GM21529 (cell line): ENCODE results near the gene SPIRE2.
"Not testable (repeated sequence)": the region's sequence is repeated elsewhere in the genome, so short reads cannot be mapped to it uniquely, and the experiment has no call there.

ENCODE experiments used
- ATAC-seq: cut with Tn5 transposase; IDR thresholded peaks from one replicate; pipeline ENCODE4 v1.9.1; 2021; ENCODE audit not compliant: unreplicated experiment

The SPIRE2 gene, protein sequence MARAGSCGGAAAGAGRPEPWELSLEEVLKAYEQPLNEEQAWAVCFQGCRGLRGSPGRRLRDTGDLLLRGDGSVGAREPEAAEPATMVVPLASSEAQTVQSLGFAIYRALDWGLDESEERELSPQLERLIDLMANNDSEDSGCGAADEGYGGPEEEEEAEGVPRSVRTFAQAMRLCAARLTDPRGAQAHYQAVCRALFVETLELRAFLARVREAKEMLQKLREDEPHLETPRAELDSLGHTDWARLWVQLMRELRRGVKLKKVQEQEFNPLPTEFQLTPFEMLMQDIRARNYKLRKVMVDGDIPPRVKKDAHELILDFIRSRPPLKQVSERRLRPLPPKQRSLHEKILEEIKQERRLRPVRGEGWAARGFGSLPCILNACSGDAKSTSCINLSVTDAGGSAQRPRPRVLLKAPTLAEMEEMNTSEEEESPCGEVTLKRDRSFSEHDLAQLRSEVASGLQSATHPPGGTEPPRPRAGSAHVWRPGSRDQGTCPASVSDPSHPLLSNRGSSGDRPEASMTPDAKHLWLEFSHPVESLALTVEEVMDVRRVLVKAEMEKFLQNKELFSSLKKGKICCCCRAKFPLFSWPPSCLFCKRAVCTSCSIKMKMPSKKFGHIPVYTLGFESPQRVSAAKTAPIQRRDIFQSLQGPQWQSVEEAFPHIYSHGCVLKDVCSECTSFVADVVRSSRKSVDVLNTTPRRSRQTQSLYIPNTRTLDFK

DNA sequence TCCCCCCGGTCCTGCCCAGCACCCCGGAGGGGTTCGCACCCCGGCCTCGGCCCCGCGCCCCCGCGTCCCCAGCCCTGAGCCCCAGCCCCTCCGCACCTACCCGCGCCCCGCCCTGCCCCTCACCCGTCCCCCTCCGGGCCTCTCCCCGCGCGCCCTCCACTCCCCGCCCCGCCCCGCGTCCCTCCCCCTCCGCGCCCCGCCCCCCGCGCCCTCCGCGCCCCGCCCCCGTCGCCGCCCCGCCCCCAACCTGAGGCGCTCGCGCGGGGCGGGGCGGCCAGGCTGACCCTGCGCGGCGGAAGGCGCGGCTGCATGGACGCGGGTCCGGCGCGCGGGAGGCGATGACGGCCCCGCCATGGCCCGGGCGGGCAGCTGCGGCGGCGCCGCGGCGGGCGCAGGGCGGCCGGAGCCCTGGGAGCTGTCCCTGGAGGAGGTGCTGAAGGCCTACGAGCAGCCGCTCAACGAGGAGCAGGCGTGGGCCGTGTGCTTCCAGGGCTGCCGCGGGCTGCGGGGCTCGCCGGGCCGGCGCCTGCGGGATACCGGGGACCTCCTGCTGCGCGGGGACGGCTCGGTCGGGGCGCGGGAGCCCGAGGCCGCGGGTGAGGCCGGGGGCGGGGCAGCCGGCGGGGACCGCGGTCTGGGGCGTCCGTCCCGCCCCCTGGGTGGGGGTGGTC lies at the start of gene SPIRE2:
TSS of gene SPIRE2 (plus strand) at position 277 of the 671 bp plus-strand sequence. CDS start at position 353, 76 bp downstream.
- ATAC-seq, result no peak

DNA sequence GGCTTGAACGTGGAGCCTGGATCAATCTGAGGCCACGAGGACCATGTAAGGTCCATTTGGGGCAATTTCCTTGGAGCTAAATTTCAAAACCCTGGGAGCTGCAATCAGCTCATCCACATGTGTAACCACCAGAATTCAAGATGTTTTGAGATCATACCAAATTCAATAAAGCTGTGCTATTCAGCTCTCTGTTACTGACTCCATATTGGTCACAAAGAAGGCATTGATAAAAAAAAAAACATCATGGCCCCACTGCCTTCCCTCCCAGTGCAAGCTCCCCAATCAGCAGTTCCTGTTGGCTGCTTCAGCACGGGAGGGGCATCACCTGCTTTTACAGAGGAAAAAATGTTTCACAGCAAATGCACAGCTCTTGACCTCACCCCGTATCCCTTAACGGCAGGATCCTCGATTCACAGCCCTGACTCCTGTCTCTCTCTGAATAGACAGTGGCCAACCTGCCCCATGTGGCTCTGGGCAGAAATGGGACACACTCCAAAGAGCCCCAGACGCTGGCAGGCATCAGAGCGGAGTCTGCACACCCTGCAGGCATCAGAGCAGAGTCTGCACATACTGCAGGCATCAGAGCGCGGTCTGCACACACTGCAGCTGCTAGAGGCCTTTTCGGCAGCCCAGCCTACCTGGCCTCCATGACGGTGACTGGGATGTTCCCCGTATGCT lies 48.9 kb upstream of the SPIRE2 start:
- no peak for ATAC-seq

DNA sequence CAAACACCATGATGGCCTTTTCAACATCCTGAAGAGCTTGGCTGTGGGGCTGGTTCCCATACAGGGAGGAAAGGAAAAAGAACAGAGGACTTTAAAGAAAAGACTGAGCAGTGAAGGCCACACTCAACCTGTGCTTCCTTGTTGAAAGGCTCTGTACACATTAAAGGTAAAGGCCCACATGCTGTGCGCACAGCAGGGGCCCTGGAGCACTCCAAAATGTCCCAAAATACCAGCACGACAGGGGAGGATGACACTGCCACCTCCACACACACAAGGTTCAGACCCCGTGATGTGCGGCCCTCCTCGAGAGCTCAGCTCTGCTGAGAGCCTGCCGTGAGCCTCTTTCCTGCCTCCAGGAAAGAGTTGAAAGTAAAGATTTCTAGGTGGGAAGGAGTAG lies 48.4 kb upstream of the SPIRE2 start:
- ATAC-seq, result no peak

DNA sequence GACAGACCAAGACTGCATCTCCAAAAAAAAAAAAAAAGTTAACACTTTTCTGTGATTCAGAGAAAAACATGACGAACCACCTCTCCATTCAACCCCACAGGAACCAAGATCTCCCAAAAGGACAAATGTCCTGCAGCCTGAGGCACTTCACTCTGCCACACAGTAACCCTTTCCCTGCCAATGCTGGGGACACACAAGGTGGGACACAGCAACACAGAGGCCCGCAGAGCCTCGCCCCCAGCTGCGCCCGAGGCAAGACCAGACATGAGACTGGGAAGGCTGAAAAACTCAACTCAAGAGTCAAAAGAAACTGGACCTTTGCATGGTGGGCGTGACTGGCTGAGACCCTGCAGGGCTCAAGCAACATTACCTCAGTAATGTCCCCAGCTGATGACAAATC lies 45.8 kb upstream of the SPIRE2 start:
- no peak for ATAC-seq

DNA sequence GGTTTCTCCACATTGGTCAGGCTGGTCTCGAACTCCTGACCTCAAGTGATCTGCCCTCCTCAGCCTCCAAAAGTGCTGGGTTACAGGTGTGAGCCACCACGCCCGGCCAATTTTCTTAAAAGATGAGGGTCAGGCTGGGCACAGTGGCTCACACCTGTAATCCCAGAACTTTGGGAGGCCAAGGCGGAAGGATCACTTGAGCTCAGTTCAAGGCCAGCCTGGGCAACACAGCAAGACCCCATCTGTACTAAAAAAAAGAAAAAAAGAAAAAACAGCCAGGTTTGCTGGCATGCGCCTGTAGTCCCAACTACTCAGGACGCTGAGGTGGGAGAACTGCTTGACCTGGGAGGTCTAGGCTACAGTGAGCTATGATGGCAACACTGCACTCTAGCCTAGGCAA lies 44.3 kb upstream of the SPIRE2 start:
- not testable (repeated sequence) for ATAC-seq

DNA sequence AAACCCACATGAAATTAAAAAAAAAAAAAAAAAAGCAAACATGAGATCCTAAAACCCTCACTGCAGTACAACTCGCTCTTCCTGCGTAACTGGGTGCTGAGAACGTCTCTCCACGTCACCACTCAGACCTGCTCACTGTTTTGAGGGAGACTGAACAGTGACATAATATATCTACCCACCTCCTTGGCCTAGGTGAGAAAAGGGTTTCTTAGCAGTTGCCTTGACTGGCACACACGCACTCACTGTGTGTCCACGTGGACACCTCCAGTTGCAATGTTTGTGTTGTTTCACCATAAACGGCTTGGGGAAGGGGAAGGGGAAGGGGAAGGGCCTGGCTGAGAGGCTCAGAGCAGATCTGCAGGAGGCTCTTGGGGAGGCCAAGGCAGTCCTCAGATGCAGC lies 43.9 kb upstream of the SPIRE2 start:
- no peak for ATAC-seq

DNA sequence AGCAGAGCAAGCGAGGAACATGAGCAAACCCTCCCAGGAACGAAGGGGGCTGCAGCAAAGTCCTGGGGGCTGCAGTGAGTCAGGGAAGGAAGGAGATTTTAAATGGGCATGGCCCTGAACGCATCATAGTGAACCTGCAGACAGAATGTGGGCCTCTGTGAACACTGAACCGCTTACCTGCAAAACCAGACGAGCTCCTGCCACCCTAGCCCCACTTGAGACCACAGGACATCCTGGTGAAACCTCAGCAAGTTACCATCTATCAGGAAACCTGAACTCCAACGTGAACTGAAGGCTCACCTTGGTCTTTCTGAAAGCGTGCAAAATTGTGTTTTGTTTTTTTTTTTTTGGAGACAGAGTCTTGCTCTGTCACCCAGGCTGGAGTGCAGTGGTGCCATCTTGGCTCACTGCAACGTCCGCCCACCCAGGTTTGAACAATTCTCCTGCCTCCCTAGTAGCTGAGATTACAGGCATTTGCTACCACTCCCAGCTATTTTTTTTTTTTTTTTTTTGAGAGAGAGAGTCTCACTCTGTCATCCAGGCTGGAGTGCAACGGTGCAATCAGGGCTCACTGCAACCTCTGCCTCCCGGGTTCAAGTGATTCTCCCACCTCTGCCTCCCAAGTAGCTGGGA lies 42.6 kb upstream of the SPIRE2 start:
- no peak for ATAC-seq

DNA sequence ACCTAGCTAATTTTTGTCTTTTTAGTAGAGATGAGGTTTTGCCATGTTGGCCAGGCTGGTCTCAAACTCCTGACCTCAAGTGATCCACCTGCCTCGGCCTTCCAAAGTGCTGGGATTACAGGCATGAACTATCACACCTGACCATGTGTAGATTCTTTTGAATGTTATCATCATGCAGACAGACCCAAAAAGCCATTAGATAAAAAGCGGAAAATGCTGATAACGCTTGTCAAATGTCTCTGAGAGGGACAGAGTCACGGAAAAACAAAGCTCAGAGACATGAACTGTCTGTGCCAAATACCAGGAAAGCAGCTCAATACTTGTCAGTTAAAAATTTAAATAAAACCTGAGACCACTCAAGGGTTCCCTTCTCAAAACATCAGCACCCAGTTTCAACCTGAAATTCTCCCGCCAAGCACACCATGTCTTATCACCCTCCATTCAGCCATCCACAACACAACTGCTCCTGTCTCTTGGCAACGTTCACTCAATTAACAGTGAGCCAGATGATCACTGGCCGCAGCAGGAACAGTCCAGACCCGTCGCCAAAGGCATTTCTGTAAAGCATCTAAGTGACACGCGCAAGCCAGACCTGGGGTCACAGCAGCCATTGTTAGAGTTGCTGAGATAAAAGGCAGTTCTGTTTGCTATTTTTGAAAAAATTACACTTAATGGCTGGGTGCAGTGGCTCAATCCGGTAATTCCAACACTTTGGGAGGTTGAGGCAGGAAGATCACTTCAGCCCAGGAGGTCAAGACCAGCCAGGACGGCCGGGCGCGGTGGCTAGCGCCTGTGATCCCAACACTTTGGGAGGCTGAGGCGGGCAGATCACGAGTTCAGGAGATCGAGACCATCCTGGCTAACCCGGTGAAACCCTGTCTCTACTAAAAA lies 41.6 kb upstream of the SPIRE2 start:
- no peak for ATAC-seq

DNA sequence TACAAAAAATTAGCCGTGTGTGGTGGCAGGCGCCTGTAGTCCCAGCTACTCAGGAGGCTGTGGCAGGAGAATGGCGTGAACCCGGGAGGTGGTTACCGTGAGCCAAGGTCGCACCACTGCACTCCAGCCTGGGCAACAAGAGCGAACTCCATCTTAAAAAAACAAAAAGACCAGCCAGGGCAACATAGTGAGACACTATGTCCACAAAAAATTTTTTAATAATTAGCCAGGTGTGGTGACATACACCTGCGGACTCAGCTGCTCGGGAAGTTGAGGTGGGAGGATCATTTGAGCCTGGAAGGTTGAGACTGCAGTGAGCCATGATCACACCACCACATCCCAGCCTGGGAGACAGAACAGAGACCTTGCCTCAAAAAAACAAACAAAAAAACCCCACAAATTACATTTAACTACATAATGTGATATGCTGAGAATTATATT lies 40.9 kb upstream of the SPIRE2 start:
- ATAC-seq, result no peak

DNA sequence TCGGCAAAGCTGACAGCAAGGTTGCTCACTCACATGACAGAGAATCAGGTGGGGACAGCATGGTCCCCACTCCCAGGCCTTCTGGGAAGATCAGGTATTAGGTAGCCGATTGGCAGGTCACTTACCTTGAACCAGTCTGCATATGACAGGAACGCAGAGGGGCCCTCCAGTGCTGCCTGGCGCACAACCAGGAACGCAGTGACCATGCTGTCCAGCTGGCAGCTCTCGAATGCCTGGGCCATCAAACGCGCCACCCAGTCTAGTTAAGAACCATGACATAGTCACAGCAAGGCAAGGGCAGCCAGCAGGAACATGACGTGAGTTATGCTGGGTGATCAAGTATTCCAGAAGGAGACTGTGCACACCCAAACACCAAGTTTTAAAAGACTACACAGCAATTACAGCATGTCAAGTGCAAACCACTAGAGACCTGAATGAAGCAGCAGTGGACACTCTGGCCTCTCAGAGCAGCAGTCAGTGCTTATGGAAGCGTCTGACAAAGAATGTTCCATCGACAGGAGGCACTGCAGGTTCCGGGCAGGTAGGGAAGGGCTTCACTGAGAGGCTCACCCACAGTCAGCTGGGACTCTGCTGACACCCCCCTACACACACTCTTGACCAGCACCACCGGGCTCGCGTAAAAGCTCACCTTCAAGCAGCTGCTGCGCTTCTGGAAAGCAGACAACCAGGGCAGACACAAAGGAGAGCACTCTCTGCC lies 36.8 kb upstream of the SPIRE2 start:
- no peak for ATAC-seq

DNA sequence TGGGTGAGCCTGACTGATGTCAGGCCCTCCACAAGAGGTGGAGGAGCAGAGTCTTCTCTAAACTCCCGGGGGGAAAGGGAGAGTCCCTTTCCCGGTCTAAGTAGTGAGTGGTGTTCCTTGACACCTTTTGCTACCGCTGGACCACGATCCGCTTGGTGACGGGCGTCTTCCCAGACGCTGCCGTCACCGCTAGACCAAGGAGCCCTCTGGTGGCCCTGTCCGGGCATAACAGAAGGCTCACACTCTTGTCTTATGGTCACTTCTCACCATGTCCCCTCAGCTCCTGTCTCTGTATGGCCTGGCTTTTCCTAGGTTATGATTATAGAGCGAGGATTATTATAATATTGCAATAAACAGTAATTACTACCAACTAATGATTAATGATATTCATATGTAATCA lies 35.2 kb upstream of the SPIRE2 start:
- not testable (repeated sequence) for ATAC-seq

DNA sequence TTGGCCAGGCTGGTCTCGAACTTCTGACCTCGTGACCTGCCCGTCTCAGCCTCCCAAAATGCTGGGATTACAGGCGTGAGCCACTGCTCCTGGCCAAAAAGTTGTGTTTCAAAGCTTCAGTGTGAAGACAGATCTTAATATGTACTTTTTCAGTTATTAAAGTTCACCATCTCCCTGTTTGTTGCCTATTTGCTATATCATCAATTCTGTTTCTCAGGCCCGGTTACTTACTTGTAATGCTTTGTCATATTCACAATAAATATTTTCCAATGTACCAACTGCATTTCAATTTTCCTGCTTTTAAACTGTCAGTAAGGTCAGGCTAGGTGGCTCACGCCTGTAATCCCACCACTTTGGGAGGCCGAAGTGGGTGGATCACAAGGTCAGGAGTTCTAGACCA lies 34.3 kb upstream of the SPIRE2 start:
- no peak for ATAC-seq

DNA sequence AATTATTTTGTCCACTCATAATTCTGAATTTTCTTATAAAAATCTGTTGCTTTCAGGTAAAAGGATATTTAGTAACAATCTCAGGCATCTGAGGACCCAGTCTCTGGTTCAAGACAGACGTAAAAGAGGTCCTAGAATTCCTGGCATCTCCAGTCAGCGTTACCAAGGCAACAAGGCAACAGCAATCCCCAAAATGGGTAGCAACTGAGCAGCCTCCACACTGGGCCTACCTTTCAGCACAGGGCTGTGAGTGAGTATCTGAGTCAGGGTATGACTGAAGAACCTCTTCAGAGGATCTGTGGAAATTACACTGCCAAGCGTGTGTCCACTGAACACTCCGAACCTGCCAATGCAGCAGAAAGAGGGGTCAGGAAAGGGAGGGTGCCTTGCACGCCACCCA lies 32.6 kb upstream of the SPIRE2 start:
- no peak for ATAC-seq

DNA sequence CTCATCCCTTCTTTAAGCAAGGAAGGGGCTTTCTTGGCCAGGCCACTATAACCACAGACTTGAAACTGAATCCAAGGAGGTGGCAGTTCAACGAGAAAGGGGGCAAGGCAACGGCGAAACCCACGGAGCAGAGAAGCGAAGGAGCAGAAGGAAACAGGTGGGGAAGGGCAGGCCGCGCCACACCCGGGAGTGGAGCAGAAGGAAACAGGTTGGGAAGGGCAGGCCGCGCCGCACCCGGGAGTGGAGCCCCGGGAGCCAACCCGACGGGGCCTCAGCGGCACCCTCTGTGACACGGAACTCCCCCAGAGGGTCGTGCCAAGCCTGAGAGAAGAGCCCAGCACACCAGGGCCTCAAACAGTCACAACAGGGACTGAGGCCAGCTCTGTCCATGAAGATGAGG lies 32.2 kb upstream of the SPIRE2 start:
- ATAC-seq, result no peak

DNA sequence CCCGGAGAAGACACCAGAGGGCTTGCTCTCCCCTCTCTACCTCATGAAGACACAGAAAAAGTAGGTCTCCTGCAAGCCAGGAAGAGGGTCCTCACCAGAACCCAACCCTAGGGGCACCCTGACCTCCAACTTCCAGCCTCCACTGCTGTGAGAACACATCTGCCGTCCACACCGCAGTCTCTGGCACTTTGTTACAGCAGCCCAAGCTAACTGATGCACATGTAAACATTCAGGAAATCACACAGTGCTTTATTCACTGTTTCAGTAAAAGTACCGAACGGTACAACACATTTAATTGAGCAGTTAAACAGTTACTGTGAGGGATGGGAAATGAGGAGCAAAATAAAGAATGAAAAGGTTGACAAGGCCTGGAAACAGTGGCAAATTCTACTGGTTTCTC lies 30.1 kb upstream of the SPIRE2 start:
- no peak for ATAC-seq

DNA sequence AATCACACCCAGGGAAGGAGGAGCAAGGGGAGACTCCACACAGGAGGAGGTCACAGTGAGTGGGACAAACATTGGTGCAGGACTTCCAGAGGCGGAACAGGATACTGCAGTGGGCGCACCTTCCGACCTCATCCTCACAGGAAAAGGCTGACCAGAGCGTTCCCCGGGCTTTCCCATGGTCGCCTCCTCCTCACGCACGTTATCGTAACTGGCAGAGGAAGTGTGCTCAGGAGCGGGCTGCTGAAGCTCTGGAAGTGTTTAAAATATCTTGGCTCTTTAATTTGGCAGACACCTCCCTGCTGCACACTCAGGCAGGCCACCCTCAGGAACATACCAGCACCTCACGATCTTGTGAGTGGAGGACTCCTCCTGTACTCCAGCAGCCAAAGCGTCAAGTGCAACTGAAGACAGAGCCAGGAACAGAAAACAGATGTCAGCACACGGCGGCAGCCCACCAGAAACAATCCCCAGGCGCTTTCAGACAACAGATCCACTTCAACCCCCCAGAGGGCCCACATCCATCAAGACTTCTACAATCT lies 29.4 kb upstream of the SPIRE2 start:
- ATAC-seq, result no peak

DNA sequence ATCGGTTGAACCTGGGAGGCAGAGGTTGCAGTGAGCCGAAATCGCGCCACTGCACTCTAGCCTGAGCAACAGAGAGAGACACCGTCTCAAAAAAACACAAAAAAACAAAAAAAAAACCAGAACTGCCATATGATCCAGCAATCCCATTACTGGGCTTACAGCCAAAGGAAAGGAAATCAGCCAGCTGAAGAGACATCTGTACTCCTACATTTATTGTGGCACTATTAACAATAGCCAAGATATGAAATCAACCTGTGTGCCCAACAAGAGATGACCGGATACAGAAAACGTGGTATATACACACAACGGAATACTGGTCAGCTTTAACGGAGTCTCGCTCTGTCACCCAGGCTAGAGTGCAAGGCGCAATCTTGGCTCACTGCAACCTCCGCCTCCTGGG lies 26.5 kb upstream of the SPIRE2 start:
- no peak for ATAC-seq

DNA sequence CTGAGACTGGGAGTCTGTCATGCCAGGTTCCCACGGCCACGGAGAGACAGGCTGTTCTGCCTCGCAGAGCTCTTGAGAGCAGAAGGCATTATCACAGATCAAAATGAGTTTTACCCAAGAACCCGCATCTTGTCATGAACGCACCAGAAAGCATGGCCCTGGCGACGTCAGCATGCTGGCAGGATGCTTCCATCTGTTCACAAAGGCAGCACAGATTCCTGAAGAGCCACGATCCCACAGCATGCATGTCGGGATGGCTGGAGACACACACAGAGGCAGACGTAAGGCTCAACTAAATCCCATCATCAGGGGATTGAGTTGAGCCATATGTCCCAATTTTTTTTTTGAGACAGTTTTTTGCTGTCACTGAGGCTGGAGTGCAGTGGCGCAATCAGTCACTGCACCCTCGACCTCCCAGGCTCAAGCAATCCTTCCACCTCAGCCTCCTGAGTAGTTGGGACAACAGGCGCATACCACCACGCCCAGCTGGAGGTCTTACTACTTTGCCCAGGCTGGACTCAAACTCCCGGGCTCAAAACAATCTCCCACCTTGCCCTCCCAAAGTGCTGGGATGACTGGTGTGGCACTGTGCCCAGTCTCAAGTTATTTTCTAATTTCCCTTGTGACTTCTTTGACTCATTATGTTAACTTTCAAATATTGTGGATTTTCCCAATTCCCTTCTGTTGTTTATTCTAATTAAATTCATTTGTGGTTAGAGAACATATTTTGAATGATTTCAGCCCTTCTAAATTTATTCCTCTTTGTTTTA lies 23.0 kb upstream of the SPIRE2 start:
- no peak for ATAC-seq
